Dedifferentiated amniotic fluid mesenchymal stem cell (primary cell): ENCODE data around the gene HIRA.
"Not testable (repeated sequence)": the region's sequence is repeated elsewhere in the genome, so short reads cannot be mapped to it uniquely, and the experiment has no call there.

Source experiments
- DNase-seq: peaks from one replicate; pipeline ENCODE4 v3.0.0-alpha.2; 2016; ENCODE audit errors: extremely low spot score

HIRA gene

DNA sequence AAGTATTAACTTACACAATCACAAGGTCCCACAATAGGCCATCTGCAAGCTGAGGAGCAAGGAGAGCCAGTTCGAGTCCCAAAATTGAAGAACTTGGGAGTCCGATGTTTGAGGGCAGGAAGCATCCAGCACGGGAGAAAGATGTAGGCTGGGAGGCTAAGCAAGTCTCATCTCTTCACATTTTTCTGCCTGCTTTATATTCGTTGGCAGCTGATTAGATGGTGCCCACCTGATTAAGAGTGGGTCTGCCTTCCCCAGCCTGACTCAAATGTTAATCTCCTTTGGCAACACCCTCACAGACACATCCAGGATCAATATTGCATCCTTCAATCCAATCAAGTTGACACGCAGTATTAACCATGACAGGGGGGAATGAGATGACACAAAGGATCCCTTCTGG lies 101.3 kb downstream of the HIRA start:
- not testable (repeated sequence) for DNase-seq

DNA sequence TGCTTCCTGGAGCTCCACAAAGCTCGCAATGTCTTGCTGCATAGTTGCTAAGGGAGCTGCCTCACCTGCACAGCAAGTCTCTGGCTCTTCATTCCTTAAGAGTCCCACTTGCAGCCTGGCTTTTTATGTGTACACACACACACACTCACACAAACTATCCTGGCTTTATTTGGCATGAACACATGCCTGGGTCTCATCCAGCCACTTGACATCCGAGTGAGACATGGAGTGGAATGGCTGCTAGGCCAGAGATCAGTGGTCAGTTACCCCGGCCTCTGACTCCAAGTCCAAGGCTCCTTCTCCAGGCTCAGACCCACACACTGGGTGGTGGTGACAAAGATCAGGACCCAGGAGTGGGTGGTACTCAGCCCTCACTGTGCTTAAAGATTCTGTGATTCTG lies 102.1 kb downstream of the HIRA start:
- no peak for DNase-seq

DNA sequence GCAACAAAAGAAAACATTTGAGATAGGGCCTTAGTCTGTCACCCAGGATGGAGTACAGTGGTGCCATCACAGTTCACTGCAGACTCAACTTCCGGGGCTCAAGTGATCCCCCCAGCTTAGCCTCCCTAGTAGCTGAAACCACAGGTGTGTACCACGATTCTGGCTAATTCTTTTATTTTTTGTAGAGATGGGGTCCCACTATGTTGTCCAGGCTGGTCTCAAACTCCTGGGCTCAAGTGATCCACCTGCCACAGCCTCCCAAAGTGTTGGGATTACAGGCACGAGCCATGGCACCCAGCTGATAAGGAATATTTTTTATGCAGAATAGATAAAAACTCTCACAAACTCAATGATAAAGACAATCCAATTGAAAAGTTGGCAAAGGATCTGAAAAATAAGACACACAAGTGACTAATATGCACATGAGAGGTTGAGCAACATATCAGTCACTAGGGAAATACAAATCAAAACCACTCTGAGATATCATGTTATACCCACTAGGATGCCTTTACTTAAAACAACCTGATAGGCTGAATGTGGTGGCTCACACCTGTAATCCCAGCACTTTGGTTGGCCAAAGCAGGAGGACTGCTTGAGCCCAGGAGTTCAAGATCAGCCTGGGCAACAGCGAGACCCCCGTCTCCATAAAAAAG lies 106.1 kb downstream of the HIRA start:
- no peak for DNase-seq

DNA sequence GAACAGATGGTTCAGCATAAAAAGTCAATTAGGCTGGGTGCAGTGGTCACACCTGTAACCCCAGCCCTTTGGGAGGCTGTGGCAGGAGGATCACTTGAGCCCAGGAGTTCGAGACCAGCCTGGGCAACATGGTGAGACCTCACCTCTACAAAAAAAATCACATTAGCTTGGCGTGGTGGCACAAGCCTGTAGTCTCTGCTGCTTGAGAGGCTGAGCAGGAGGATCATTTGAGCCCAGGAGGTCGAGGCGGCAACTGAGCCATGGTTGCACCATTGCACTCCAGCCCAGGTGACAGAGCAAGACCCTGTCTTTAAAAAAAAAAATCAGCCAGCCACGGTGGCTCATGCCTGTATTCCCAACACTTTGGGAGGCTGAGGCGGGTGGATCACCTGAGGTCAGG lies 108.1 kb downstream of the HIRA start:
- DNase-seq: not testable (repeated sequence)

DNA sequence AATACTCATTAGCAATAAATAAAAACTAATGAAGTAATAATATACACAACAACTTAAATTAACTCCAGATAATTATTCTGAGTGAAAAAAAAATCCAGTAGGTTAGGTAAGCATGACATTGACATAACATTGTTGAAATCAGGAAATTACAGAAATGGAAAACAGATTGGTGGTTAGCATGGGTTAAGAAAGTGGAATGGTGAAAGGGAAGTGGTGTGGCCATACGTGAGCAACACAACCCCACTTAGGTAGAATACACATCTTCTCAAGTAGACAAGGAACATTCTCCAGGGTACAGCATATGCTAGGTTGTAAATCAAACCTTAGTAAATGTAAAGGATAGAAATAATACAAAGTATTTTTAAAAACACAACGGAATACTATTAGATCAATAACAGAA lies 109.8 kb downstream of the HIRA start:
- DNase-seq: no peak

DNA sequence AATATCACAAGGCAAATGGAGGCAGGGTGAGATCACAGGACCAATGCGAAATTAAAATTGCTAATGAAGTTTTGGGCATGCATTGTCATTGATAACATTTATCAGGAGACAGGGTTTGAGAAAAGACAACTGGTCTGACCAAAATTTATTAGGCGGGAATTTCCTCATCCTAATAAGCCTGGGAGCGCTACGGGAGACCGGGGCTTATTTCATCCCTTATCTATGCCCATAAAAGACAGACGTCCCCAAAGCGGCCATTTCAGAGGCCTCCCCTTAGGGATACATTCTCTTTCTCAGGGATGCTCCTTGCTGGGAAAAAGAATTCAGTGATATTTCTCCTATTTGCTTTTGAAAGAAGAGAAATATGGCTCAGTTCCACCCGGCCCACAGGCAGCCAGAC lies 111.4 kb downstream of the HIRA start:
- DNase-seq: not testable (repeated sequence)

DNA sequence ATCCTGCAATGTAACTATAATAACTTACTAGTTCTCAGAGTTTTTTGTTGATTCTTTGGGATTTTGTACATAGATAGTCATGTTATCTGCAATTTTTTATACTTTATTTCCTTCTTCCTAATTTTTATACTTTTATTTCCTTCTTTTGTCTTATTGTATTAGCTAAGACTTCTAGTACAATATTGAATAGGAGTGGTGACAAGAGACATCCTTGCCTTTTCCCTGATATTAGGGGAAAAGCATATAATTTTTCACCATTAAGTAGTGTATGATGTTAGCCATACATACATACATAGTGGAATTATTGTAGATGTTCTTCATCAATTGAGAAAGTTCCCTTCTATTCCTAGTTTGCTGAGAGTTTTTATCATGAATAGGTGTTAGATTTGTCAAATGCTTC lies 112.3 kb downstream of the HIRA start:
- DNase-seq: no peak

DNA sequence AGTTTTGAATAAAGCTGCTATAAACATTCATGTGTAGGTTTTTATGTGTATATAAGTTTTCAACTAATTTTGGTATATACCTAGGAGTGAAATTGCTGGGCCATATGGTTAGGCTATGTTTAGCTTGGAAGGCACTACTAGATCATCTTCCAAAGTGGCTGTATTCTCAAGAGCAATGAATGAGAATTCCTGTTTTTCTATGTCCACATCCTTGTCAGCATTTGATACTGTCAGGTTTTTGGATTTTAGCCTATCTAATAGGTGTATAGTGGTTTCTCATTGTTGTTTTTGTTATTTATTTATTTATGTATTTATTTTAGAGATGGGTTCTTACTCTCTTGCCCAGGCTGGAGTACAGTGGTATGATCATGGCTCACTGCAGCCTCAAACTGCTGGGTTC lies 113.7 kb downstream of the HIRA start:
- DNase-seq: no peak

DNA sequence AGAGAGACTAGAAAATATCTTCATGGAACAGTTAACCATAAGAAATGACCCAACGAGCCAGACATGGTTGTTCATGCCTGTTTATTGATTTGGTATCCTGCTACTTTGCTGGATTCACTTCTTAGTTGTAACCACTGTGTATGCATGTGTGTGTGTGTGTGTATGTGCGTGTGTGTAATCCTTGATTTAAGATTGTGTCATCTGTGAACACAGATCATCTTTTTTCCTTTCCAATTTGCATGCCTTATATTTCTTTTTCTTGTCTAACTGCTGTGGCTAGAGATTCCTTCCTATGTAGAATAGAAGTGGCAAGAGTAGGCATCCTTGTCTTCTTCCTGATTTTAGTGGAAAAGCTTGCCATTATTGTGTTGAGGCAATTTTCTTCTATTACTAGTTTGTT lies 123.7 kb downstream of the HIRA start:
- DNase-seq: no peak

DNA sequence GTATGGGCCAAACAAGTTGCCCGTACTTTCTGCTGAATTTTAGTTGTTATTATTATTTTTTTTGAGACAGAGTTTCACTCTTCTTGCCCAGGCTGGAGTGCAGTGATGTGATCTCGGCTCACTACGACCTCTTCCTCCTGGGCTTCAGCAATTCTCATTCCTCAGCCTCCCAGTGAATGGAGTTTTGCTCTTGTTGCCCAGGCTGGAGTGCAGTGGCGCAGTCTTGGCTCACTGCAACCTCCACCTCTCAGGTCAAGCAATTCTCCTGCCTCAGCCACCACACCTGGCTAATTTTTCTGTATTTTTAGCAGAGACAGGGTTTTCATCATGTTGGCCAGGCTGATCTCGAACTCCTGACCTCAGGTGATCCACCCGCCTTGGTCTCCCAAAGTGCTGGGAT lies 125.0 kb downstream of the HIRA start:
- not testable (repeated sequence) for DNase-seq

DNA sequence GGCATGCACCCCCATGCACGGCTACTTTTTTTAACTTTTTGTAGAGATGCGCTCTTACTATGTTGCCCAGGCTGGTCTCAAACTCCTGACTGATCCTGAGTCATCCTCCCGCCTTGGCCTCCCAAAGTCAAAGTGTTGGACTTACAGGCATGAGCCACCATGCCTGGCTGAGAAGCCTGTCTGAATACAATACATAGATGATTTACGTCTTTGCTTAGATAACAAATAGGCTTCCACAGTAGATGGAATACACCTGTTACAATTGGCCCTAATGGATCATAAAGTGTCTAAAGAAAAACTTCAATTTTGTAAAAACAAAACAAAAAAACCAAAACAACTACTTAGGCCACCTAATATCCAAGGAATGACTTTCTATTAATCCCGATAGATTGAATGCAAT lies 127.0 kb downstream of the HIRA start:
- DNase-seq: no peak

DNA sequence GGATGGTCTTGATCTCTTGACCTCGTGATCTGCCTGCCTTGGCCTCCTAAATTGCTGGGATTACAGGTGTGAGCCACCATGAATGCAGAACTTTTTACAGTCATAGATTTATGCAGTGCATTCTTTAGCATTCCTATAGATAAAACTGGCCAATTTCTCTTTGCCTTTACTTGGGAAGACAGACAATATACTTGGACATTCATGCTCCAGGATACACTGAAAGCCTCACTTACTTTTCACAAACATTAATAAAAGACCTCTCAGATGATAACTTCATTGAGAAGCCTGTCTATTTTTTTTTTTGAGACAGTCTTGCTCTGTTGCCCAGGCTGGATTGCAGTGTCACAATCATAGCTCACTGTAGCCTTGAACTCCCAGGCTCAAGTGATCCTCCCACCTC lies 127.7 kb downstream of the HIRA start:
- DNase-seq: no peak

DNA sequence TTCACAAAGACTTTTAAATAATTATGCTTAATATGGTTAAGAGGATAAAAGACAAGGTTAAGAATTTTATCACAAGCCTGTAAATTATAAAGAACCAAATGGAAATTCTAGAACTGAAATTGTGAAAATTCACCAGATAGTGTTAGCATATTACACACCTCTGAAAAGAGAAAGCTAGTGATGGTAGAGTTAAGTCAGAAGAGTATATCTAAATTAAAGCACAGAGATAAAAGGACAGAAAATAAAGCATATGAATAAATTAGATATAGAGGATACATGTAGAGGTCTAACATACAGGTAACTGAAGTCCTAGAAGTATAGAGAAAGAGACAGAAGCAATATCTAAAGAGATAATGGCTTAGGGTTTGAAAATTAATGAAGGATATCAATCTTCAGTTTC lies 135.8 kb downstream of the HIRA start:
- DNase-seq: no peak

DNA sequence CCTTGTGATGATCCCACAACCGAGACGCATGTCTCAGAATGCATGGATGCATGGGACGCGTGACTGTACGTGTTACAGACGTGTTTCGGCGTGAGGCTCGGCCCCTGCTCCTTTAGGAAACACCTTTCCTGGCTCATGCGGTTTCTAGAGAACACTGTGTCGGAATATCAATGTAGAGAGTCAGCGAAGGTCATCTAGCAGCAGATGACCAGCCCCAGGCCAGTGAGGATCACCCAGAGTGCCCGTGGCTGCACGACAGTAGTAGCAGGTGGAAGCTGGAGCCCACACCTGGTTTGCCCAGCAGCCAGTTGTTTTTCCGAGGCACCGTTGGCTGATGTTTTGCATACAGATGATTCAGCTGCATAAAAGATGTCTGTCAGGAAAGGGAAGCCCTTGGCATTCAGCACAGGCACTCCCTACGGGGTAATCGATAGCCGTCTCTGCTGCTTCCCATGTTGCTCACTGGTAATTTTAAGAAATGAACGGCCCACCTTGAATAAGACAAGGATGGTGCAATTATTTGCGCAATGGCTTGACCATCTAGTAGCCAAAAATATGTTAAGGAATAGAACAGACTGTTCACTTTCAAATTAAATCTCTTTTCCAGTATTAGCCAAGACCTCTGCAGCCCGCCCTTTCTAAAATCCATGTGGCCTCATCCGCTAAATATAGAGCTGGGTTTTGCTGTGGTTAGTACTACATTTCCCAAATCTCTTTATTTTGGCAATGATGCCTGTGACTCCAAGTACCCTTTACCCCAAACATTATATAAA lies 138.9 kb downstream of the HIRA start:
- no peak for DNase-seq

DNA sequence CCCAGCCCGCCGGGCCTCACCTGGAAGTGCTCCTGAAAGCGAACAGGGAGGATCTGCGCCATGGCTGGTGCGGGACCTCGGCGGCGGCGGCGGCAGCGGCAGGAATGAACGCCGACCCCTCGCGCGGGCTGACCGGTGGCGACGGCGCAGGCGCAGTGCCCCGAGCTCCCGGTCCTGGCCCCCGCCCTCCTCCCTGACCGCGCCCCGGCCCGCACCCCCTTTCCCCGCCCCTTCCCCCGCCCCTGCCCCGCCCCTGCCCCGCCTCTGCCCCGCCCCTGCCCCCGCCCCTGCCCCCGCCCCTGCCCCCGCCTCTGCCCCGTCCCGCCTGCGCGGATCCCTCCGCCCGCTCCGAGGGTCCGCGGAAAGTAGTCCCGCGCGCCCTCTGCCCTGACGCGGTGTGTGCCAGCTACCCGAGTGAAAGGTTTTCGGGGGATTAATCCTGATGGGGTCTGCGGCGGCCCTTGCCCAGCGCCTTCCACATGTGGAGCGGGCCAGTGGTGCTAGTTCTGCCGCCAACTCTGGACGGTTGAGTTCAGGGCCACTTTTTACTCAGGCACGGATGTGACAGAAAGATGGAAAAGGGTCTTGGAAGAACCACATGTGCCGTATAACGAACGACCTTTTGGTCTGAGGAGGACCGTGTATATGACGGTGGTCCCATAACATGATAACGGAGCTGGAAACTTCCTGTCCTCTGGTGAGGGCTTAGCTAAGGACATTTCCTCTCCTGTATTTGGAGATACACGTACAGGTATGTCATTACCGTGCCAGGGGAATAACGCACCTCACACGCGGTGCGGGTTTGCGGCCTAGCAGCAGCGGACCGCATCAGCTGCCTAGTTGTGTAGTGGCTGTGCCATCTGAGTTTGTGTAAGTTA lies 139.7 kb downstream of the HIRA start, which contains the start of gene CLTCL1:
Gene CLTCL1 (minus strand): TSS at position 140 of the 878 bp plus-strand sequence. CDS start 78 bp downstream, at position 62.
- DNase-seq: peak; percentile 50

DNA sequence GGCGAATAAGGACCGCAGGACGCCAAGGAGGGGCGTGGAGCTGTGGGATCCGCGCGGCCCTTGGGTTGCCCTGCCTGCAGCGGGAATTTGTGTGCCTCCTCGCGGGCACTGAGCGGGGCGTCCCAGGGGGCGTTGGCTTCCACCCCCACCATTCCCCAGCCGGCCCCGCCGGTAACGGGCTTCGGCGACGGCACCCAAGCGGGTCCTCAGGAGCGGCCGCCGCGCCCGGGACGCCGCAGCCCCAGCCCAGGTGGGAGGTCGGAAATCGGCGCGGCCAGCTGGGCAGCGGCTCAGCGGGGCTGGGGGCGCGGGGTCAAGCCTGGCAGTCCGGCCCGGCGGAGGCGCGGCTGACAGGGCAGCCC lies 140.3 kb downstream of the HIRA start:
- no peak for DNase-seq

DNA sequence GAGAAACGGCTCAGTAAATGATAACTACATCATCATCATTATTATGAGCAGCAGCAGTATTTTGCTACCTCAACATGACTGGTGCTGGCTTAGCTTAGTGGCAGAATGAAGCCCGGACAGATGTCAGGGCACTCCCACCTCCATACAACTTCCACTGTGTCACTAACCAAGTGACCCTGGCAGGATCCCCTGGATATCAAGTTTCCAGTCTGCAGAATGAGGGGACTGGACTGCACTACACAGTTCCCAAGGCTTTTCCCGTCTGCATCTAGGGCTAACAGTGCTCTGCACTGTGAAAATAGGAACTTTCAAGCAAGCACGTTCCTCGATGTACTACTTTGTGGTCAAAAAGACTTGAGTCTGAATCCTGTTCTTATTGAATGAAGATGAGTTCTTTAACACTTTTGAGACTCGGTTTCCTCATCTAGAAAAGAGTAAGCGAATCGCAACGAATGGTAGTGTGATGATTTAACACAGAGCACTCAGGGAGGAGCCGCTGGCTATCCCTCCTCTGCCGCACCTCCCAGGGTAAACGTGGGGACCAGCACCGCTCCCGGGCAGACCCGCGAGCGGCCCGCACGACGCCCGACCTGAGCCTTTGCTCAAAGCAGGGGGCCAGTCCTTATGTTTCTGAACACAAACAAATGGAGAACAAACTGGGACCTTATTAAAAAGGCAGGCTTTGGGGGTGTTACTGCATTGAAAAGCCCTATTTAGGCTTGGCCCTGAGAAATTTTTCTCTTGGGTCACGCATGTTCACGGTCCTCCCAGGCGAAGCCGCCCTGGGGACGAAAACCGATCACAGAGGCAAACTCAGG lies 140.9 kb downstream of the HIRA start:
- no peak for DNase-seq

DNA sequence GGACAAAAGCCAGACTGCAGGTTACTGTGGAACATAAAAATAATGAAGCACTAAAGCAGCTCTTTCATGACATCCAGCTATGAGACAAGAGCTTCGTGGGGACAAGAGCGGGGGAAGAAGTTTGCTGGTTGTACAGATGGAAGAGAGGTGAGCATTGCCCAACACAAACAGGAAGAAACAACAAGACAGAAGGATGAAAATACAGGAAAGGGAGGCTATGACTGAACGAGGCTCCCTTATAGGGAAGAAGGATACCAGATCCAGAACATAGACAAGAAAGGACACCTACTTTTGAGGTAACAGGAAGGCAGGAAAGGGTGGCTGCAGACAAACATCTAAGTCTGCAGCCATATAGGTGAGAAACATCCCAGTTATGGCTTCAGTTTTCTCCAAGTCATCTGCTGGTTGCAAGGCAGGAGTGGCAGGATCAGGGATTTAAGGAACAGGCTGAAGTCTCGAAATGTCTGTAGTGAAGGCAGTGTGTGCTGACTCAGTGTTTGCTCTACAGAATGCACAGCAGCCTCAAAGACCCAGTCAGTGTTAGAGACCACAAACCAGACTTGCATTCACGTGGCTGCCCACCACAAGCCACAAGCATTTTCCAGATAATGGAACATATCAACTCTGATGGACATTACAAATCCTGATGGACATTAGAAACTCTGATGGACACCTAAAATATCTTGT lies 141.9 kb downstream of the HIRA start:
- no peak for DNase-seq

DNA sequence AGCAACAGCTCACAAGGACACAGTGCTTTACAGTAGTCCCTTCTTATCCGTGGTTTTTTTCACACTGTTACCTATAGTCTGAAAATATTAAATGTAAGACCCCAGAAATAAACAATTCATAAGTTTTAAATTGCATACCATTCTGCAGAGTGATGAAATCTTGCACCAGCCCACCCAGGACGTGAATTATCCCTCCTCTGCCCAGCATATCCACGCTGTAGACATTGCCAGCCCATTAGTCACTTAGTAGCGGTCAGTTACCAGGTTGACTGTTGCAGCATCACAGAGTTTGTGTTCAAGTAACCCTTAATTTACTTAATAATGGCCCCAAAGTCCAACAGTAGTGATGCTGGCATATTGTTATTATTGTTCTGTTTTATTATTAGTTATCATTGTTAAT lies 143.6 kb downstream of the HIRA start:
- peak; percentile 71 for DNase-seq

DNA sequence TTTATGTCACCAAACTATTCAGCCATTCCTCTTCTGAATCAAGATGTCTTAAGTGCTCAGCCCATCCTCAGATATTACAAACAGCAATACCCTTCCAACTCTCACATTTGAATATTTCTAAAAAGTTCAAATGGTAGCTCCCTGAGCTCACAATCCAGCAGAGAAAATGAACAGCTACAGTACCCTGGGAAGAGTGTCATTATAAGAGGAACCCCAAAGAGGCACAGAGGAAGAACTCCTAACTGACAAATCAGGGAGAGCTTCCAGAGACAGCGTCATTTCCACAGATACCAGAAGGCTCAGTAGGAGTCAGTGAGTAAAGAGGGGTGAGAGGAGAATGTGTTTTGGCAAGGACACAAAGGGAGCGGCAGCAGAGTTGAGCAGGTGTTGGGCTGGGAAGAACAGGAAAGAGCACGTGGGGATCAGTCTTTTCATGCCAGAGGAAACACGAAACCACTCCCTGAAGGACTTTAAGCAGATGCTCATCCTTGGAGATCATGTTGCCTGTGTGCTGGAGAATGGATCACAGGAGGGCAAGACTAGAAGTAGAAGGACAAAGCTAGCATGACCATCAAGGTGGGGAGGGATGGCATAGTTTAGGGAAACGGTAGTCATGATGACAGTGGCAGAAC lies 144.3 kb downstream of the HIRA start:
- DNase-seq: no peak

DNA sequence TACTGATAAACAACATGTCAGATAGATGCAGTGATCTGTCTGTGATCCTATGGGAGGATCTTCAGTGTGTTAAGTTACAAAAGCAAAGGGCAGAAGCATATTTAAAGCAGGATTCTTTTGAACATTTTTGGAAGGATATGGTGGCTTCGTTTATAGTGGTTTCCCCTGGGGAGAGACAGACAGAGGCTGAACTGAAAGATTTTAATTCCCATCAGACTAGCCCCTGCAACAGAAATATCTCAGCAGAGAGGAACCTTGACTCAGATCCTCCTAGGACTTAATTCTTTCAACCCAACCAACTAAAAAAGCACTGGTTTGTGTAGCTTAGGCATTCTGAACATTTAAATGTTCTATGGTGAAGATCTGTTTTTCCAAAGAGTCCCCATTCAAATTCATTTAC lies 145.7 kb downstream of the HIRA start:
- DNase-seq: no peak
